HG03135 (cell line): ENCODE data around the gene NLGN4X.

Experiments
- ATAC-seq: cut with Tn5 transposase; IDR thresholded peaks from one replicate; pipeline ENCODE4 v1.9.1; 2021; ENCODE audit warnings: mild to moderate bottlenecking, moderate library complexity; ENCODE audit not compliant: unreplicated experiment

NLGN4X gene

GRCh38 chrX:6228720-6229119 is at the start of gene NLGN4X:
Gene NLGN4X, minus strand, starts transcription at chrX:6228867. Its CDS starts 77,401 bp downstream, at chrX:6151466.
- ATAC-seq, result no peak

DNA sequence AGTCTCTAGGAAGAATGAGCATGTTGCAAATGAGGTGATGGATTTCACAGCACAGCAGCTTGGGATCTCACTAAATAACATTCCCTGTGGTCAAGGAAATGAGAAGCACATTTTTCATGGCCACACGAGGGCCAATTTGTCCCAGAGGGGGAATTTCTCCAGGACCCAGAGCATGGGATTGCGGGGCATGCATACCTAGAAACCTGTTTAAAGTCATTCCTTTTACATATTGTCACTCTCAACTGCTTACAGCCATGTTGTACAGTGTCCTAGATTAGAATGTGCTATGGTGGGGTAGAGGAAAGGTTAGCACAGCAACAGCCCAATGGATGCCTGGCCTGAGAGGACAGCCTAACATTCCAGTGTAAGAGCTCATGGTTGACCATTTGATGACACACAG is 37.4 kb upstream of the NLGN4X start:
- ATAC-seq, result no peak

DNA sequence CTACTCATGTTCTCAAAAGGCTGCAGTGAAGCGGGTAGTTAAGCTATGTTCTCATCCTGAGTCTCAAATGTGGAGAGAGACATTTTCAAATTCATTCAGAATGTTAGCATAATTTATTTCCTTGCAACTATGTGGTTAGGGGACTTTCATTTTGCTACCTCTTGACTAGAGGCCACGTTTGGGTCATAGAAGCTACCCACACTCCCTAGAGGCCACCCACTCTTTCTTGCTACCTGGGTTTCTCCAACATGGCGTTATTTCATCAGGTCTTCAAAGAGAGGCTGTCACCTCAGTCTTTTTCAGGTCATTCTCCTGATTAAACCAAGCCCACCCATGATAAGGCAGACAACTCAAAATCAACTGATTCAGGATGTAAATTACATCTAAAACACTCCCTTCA is 34.3 kb upstream of the NLGN4X start:
- ATAC-seq, result no peak

- ATAC-seq, result no peak
Measured at GRCh38 chrX:6257025-6257424, 28.4 kb upstream of the NLGN4X start.

- no peak for ATAC-seq
Measured at GRCh38 chrX:6244666-6245065, 16.0 kb upstream of the NLGN4X start.

DNA sequence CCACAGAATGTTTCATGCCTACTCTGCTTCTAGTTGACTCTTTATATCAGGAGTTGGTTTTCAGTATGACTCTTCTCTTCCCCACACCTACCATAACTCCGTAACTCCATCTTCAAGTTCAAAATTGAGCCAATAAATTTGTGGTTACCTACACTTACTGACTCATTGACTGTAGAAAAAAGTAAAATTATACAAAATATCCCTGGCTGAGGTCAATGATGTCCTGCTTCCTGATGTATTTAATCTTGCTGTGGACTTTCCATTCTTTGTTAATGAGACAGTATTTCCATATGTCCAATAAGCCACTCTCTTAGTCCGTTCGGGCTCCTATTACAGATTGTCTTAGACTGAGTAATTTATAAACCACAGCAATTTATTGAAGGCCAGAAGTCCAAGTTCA is 9.9 kb upstream of the NLGN4X start:
- no peak for ATAC-seq

GRCh38 chrX:6227935-6228334 is 732 bp downstream of the NLGN4X start:
- no peak for ATAC-seq

- ATAC-seq, result no peak
Measured at GRCh38 chrX:6227453-6227835, 1.2 kb downstream of the NLGN4X start.

DNA sequence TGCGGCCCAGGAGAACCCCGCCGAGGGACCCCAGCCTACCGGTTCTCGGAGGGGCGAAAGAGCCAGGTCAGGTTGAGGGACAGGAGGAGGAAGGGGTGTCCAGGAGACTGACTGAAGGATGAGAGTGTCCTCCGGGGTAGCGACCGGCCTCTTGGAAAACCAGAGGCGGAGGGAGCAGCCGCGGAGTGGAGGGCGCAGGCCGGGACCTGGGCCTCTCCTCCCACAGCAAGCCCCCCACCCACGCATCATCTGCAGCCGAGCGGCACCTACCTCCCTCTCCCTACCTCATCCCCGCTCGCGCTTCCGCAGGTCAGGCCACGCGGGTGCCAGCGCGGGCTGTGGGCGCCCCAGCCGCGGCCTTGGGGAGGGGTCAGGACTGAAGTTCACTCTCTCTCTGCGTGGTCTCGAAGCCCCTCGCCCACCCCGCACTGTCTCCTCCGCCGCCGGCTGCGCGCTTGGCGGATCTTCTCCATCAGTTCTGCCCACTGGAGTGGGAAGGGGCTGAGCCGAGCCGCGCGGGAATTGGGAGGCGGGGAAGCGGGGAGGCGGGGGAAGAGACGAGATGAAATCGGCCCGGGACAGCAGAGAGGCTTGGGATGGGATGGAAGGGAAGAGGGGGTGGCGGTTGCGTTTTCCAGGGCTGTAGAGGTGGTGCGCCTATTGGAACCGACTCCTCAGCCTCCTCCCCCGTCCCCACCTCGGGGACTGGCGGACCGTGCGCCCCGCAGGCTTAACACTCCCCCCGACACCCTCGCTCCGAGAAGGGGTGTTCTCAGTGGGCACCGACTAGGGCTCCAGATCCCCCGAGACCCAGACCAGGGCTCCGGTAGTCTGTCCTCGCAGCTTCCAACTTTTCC is 1.8 kb downstream of the NLGN4X start:
- no peak for ATAC-seq

DNA sequence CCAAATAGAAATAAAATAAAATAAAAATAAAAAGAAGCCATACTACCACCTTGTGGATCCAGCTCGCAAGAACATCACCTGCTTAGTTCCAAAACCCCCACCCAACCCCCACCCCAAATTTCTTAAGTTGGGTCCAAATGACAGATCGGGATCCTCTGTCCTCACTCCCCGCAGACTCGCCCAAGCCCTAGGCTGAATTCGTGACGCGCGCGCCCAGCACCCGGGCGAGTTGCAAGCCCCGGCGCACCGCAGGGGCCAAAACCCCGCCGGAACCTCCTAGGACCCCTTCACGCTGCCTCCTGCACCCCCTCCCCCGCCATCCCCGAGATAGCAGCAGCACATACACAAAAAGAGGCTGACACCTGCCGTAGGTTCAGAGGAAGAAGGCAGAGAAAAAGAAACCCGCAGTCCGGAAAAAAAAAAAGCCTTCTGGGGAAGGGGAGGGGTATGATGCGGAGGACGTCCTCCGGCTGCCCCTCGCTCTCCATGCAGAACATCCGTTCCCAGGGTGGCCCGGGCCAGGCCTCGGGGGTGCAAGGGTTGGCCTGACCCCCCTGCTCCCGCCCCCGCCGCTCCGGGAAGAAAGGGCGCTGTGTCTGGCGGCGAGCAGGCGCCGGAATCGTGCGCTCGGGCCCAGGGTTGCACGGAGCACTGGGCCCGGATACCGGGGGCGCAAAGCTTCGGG is 2.6 kb downstream of the NLGN4X start:
- no peak for ATAC-seq

GRCh38 chrX:6225288-6225910 is 3.3 kb downstream of the NLGN4X start:
- ATAC-seq, result no peak

DNA sequence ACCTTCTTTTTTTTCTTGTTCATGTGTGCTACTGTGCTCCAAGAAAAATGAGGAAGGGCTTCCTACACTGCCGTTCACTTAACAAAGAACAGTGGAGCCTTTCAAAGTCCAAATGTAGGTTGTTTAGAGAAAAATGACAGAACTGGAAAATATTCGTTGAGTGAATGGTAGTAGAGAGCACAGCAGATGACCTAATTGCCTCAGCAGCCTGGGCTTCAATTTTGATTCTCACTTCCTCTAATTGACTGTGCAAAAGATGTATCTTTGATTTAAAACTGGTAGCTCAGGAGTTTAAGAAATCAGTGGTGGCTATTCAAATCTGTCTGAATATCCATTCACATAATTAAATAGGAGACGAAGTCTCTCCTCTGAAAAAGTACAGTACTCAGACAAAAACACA is 5.2 kb downstream of the NLGN4X start:
- no peak for ATAC-seq

GRCh38 chrX:6210230-6210629 is 18.4 kb downstream of the NLGN4X start:
- no peak for ATAC-seq

DNA sequence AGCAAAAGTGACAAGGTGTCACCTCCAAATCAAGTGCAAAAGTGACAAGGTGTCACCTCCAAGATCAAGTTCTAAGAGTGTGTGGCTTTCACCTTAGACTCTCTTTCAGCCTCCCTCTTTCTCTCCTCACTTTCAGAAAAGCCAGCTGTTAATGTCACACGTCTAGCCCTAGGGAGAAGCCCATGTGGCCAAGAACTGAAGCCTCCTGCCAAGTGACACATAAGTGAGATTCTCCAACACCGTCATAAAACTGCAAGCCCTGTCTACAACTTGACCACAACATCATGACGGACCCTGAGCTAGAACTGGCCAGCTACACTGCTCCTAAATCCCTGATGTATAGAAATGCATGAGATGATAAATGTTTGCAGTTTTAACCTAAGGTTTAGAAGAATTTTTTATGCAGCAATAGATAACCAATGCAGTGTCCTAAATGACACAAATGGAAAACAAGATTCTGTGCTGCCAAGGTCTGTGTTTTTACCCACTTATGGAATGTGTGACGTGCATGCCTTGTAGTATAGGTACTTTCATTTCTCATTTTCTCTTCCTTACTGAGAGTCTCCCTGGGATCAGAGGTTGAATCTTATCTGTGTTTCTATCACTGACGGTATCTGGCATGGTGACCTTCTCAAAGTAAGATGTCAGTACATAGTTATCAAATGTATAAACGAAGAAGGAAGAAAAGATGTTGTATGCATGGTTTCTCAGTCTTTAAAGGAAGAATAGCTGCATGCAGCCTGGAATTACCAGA is 25.0 kb downstream of the NLGN4X start:
- ATAC-seq, result no peak

GRCh38 chrX:6199486-6199885 is 29.2 kb downstream of the NLGN4X start:
- ATAC-seq, result no peak

DNA sequence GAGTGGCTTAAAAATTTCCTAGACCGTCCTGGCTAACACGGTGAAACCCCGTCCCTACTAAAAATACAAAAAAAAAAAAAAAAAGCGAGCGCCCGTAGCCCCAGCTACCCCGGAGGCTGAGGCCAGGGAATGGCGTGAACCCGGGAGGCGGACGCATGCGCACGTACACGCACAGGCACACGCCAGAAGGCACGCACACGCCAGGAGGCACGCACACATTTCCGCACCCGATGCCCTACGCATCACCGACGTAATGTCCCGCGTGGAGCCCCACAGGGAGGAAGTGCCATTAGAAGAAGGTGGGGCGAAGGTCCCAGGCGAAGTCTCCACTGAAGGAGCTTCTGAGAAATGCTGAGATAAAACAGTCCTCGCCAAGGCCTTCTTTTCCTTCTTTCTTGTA is 41.4 kb downstream of the NLGN4X start:
- no peak for ATAC-seq

GRCh38 chrX:6184900-6185515 is 43.7 kb downstream of the NLGN4X start:
- peak; percentile 98 for ATAC-seq

DNA sequence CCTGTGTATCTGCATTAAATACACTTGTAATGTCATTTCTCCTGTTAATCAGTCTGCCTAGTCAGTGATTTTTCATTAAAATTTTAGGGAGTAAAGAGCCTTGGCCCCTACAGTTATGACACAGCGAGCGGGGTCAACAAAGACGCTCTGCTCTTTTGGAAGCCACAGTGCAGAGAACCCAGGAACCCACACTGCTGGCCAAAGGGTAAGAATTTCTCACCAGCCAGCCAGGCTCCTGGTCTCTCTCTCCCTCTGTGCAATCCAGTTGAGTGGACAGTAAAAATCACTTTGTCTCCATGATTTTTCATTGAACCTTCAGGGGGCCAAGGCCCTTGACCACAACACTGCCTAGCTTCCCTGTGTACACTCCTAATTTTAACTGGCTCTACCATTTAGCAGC is 52.8 kb downstream of the NLGN4X start:
- ATAC-seq, result no peak

DNA sequence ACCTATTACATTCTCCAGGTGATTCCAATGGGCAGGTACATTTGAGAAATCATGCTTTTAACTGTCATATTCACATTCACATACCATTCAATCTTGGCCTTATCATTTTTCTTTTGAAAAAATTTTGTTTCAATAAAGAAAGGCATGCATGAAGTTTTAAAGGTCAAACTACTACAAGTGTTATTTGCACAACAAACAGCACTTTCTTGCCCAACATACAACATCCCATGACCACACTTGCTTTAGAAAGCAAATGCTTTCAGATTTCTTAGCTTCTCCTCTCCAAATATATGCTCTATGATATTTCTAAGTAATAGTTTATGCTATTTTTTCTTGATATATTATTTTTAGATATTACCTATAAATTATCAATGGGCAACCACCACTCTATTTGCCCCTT is 58.2 kb downstream of the NLGN4X start:
- ATAC-seq, result no peak

- no peak for ATAC-seq
Measured at GRCh38 chrX:6169407-6169806, 59.3 kb downstream of the NLGN4X start.

- no peak for ATAC-seq
Measured at GRCh38 chrX:6163721-6164120, 64.9 kb downstream of the NLGN4X start.
